GM19023 (cell line): ENCODE results near the gene C19orf67.

Experiments used
- ATAC-seq: cut with Tn5 transposase; IDR thresholded peaks from one replicate; pipeline ENCODE4 v1.9.1; 2021; ENCODE audit warnings: mild to moderate bottlenecking, moderate library complexity; ENCODE audit not compliant: unreplicated experiment

Gene C19orf67

DNA sequence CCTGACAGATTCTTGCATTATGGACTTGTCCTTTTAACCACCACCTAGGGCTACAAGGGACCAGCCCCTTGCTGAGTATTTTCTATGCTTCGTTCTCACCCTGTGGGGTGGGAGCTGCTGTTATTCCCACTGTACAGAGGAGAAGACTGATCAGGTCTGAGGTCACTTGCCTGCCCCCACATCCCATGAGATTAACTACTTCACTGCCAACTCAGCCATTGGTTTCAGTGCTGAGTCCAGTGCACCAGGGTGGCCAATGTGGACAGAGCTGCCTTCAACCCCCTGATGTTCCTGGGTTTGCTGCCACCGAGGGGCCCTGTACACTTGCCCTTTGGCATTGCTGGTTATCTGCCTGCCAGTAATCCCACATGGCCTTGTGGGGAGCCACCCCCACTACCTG is 25.1 kb upstream of the C19orf67 start:
- no peak for ATAC-seq

DNA sequence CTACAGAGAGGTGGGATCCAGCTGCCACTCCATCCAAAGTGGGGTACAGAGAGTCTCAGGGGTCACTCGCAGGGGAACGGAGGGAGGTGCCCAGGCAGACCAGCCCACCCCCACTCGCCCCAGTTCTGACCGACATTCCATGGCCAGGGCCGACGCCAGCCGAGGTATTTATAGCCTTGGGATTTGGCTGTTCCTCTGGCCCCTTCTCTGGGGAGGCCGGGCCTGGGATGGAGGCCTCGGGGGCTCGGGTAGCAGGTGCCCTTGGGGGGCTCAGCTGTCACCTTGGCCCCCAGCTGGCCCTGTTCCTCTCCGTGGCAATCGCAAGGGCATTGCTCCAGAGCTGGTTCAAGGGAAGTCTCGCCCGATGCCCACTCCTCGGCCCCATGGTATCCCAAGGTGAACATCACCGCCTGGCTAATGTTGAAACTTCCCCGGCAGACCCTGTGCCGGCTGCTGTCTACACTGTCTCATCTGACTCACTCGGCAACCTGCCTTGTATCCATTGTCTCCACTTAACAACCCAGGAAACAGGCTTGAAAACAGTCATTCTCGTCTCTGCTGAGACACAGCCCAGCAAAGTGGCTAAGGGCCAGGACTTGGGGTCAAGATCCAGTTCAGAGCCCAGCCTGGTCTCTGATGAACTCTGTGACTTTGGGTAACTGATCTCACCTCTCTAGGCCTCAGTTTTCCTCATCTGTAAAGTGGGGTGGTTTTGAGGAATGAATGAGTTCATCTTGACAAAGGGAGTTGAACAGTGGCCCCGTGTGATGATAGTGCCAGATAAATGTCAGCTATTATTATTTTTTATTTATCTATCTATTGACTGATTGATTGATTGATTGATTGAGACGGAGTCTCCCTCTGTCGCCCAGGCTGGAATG is 22.2 kb upstream of the C19orf67 start:
- no peak for ATAC-seq

DNA sequence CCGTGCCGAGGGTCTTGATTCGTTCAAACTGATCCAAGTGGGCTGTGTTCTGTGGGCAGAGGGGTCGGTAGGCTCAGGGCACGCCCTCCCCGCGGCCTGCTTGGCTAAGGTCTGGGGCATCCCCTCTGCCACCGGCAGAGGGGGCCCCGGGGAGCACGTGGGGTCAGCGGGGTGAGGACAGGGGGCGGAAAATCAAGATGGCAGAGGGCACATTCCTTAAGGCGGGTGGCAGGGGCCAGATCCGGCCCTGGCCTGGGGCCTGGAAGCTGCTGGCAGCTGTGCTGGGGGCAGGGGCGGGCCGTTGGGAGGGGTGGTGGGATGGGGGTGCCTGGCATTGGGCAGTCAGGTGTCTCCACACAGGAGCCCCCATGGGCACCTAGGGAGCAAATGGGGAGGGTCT is 21.3 kb upstream of the C19orf67 start:
- no peak for ATAC-seq

DNA sequence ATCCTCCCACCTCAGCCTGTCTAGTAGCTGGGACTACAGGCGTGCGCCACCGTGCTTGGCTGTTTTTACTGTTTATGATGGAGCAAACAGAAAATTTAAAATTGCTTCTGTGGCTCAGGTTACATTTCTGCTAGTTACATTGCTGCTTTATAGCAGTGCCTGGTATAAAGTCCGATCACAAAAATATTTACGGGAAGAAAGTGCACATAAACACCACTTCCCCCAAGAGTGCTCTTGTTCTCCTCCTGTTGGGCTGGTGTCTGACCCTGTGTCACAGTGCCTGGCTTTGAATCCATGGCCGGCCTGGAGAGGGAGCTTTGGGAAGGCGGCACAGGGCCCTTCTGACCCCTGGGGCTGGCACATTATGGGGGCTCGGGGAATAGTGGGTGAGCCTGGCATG is 20.1 kb upstream of the C19orf67 start:
- no peak for ATAC-seq

DNA sequence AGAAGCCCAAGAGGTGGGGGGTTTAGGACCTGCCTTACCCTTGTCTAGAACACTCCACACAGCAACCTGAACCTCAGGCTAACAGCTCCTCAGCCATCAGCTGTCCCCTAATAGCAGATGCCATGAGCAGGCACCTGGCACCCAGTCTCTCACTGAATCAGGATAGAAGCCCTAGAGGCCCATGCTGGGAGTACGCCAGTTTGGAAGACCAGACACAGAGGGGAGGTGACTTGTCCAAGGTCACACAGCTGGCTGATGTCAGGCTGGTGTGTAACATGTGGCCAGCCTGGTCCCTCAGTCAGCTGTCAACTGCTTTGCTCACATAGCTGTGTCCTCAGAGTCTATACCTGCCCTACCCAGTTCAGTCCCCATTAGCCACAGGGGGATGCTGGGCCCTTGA is 17.7 kb upstream of the C19orf67 start:
- ATAC-seq, result no peak

DNA sequence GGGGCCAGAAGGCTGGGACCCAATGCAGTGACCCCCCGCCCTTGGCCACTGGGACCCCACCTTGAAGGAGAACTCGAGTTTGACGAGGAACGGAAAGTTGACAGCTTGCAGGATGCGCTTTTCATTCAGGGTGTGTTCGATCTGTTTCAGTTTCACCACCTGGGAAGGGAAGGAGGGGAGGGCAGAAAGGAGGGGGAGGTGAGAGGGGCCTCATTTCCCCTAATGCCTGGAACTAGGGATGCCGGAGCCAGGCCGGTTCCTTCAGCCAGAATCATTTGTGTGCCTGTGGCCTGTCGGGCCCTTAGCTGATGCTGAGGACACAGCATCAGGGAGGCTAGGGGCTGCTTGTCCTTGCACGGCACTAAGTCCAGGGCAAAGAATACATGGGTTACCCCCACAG is 17.2 kb upstream of the C19orf67 start:
- ATAC-seq, result no peak

DNA sequence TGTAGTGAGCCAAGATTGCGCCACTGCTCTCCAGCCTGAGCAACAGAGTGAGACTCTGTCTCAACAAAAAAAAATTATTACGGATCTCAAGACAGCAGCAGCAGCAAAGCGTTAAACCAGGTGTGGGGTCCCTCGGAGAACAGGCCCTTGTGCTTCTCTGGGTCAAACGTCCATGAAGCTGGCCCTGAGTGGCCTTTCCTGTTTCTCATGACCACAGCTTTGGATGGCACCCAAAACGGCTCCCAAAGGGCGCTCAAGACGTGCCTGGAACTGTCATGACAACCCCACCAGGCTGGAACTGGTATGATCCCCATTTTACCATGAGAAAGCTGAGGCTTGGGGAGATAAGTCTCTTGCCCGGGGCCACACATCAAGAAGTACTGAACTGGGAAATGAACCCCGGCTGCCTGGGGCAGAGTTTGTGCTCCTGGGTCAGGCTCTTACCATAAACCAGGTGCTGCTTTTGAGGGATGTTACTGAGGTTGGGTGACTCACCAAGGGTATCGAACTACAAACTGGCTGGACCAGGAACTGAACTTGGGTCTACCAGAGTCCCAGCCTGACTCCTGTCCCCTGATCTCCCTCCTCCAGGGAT is 16.6 kb upstream of the C19orf67 start:
- ATAC-seq, result no peak

DNA sequence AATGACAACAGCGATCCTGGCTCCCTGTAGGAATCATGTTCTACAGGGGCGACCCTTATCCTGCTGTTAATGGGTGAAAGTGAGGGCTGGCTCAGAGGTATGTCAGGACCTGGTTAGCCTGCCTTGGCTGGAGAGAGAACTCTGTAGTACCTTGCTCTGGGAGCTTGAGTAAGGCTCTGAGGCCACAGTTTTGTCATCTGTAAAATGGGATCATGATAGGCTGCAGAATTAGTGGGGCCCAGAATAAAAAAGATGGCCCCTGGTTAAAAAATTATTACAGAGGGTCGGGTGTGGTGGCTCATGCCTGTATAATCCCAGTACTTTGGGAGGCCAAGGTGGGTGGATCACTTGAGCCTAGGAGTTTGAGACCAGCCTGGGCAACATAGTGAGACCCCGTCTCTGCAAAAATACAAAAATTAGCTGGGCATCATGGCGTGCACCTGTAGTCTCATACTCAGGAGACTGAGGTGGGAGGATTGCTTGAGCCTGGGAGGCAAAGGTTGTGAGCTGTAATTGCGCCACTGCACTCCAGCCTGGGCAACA is 15.5 kb upstream of the C19orf67 start:
- no peak for ATAC-seq

DNA sequence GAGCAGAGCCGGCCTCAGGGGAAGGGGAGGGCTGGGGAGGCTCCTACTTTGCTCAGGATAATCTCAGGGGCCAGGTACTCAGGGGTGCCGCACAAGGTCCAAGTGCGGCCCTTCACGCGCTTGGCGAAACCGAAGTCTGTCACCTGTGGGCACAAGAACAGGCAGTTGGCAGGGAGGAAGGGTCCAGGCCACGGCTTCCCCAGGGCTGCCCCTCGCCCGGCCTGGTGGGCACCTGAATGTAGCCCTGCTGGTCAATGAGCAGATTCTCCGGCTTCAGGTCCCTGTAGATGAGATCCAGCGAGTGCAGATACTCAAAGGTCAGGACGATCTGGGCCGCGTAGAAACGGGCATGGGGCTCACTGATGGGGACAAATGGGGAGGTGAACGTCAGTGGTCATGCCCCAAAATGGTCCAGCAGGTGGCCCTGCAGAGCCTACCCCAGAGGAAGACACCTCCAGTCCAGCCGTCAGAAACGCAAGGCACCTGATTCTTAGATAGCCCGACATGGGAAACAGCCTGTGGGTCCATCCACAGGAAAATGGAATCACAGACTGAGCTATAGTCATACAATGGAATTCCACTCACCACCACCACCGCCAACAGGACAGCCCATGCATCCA is 12.1 kb upstream of the C19orf67 start:
- ATAC-seq, result no peak

DNA sequence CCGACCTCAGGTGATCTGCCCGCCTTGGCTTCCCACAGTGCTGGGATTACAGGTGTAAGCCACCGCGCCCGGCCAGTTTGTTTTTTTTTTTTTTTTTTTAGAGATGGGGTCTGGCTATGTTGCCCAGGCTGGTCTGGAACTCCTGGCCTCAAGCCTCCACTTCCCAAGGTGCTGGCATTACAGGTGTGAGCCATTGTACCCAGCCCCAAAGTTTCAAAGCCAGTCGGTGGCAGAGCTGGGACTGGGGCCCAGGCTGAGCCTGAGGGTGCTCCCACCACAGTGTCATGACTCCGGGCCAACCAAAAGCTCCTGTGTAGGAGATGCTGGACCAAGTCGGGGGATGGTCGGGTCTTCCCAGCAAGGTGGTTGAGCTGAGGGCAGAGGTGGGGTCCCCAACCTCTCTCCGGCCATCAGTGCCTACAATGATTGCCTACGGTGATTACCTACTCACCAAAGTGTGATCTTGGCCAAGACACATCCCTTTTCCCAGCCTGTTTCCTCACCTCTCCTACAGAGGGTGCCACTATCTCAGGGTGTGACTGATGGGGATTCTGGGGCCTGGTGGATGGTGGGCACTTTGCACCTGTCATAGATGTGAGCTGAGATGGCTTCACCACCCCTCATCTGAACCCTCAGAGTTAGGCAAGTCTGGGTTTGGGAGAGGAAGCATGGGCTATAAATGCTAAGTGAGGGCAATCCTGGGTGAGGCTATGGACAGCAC is 10.8 kb upstream of the C19orf67 start:
- ATAC-seq, result no peak

DNA sequence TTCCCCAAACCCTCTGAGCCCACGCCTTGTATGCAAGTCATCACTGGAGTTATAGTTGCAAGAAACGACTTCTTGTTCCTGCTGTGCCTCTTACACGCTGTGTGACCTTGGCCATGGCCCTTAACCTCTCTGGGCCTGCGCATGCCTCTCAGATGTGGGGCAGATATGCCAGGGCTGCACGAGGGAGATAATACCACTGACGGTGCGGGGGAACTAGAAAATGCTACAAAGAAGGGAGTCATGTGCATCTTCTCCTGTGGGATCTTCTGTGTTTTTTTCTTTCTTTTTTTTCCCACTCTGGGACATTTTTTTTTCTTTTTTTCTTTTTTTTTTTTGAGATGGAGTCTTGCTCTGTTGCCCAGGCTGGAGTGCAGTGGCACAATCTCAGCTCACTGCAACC is 9.3 kb upstream of the C19orf67 start:
- ATAC-seq, result no peak

DNA sequence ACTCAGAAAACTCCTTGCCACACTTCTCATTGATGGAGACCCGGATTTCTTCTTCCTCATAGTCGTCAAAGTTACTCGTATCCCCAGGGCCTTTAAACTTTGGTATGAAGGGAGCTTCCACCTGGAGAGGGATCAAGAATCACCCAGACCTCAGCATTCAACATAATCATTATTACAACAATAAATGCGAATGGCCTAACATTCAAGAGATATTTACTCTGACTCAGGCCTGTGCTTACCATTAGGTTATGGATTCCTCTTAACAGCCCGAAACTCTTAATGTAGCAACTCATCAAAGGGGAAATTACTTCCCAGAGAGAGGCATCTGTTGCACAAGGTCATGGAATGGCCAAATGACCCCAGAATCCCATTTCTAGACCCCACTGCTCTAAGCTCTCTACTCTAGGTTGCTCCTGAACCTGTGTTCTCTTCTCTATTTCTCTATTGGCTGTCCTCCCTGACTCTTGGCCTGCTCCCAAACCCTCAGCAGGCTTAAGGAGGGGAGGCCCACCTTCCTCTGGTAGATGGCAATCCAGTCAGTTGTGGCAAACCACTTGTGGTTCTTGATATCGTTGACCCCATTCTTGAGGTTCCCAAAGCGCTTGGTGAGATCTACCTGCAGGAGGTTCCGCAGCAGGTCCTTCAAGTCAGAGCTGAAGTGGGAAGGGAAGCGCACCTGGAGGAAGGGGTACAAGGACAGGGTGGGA is 7.7 kb upstream of the C19orf67 start:
- no peak for ATAC-seq

DNA sequence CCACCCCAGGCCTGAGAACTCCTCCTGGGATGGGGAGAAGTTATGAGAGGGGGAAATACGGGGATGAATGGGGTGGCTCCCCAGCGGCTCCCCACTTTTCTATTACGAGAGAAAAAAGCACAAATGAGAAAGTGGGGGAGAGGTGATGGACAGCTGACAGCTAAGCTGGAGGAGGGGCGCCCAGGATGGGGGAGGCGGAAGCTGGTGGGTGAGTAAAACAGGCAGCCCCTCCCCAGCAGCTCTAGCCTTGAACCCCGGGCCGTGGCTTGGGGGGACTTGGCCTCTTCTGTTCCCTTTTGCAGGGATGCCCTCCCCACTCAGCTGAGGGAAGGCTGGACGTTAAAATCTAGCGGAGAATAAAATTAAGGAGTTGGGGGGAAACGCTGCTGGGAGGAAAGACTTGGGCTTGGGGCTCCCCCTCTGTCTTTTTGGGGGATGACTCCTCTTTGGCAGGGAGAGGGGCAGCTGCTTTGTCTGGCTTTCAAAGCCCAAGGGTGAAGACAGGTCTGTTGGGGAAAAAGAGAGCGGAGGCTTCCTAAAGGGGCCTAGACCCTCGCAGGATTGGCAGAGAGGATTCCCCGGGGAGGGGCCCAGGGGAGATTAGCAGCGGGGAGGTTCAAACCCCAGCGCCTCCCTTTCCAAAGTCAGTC is 6.4 kb upstream of the C19orf67 start:
- peak; percentile 4 for ATAC-seq

DNA sequence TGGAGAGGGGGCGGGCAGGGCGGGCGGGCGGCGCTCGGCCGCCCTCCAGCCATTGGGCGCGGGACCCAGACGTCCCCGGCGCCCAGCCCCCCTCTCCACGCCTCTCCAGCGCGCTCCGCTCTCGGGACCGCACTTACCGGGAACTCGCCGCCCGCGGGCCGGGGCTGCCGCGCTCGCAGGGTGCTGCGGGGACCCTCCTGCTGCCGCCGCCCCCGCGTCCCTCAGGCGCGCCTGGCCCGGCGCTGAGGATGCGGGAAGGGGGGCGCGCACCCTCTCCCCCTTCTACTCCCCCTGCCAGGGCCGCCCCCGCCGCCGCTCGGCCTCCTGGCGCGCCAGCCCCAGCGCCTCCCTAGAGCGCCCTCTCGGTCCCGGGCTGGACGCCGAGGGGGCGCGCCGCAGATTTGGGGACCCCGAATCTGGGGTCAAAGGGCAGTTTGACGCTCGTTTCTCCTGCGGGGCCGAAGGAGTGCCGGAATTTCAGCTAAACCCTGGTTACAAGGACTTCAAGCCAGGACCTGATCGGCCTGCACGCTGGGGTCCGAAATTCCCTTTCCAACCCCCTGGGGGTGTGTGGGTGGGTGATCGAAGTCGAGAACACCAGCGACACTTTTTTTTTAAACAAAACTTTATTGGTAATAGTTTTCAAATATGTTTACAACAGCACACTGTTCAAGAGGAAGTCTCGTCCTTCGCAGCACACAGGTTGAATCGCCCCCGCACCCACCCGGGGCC is 5.7 kb upstream of the C19orf67 start:
- peak; percentile 60 for ATAC-seq

DNA sequence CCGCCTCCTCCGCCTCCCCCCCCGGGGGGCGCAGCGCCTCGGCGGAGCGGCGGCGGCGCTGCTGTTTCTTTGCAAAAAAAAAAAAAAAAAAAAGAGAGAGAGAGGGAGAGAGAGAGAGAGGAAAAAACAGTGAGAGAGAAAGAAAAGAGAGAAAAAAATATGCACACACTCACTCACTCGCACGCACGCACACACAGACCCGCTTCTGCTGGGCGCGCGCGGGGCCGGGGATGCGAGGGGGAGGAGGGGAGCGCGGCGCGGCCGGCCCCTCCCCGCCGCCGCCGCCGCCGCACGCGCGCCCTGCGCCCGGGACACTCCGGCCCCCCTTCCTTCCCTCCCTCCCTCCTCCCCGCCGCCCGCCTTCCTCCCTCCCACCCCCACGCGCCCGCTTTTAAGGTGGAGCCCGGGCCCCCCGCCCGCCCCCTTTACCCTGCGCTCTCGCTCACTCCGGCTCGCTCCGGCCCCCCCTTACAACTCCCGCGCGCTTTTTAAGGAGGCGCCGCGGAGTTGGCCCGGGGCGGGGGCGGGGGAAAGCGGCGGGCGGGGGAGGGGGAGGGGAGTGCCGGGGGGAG is 5.0 kb upstream of the C19orf67 start, which contains the start of gene SAMD1:
Gene SAMD1, minus strand, starts transcription at position 243 of the 572 bp plus-strand sequence.
- peak; percentile 38 for ATAC-seq

DNA sequence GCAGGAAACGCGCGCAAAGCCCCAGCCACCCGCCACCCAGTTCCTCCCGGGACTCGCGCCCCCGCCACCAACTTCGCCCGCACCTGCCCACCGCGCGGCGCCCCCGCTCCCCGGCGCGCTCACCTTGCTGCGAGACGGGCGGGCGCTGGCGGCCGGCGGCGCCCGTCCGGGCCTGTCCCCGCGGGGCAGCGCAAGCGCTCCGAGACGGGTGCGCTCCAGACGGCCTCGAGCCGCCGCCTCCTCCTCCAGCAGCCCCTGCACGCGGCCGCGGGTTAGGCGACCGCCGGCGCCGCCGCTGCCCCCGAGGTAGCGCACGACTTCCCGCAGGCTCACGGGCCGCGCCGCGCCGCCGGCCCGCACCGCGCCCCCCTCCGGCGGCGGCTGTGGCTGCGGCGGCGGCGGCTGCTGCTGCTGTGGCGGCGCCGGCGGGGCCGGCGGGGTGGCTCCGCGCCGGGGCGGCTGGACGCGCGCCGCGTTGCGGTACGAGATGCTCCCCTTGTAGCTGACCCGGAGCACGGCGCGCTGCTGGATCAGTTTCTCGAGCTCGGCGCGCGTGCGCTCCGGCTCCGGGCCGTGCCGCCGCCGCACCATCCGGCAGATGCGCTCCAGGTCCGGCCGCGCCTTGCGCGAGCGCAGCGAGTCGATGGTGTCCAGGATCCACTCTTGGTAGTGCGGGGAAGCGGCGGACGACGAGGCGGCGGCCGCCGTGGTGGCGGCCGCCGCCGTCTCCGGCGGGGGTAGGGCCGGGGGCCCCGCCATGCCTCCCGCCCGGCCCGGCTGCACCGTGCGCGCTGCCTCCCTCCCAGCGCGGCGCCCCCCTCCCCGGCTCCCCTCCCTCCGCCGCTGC is 4.3 kb upstream of the C19orf67 start:
- no peak for ATAC-seq

DNA sequence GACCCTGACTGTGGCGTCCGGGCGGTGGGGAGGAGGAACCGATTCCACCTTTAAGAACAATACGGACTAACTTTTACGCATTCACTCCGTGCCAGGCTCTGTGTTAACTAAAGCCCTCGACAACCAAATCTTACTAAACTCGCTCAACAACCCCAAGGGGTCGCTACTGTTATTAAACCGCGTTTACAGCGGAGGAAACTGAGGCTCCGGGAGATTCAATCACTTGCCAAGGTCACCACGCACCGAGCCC is 3.8 kb upstream of the C19orf67 start:
- ATAC-seq, result no peak

DNA sequence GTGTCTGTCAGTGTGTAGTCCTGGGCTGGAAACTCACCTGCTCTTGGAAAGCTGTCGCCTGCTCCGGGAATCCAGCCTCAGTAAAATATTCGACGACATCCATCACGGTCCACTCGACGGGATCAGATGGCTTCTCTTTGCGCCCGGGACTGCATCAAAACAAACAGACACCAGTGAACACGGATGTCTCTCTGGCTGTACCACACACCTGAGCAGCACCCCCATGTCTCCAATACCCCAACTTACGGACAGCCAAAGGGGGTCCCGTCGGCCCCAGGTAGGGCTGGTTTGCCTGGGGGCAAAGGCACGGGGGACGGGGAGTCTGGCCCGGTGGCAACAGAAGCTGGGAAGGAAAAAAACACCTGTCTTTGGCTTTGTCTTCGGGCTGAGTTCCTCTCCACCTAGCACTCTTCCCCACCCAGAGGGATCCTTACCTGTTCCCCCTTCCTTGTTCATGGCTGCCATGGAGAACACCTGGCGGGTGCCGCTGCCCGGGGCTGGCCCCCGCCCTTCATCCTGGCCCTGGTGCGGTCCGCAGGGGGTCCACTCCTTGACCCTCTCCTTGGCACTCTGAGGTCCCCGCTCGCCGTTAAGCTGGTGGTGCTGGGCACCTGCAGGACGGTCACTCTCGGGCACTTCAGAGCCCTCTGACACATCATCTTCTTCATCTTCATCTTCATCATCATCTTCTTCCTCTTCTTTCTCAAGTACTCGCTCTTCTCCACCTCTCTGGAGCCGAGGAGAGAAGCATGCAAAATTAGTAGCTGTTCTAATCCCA is 3.2 kb upstream of the C19orf67 start:
- no peak for ATAC-seq
